ENCODE data around the gene PTK7. TPM values are rescaled to one million over a fixed set of nuclear protein-coding genes. Genes with fewer than 3 reads are reported as not detected.

The PTK7 gene
- total RNA-seq, 1 experiment from 2014 or later, result 165 TPM

DNA sequence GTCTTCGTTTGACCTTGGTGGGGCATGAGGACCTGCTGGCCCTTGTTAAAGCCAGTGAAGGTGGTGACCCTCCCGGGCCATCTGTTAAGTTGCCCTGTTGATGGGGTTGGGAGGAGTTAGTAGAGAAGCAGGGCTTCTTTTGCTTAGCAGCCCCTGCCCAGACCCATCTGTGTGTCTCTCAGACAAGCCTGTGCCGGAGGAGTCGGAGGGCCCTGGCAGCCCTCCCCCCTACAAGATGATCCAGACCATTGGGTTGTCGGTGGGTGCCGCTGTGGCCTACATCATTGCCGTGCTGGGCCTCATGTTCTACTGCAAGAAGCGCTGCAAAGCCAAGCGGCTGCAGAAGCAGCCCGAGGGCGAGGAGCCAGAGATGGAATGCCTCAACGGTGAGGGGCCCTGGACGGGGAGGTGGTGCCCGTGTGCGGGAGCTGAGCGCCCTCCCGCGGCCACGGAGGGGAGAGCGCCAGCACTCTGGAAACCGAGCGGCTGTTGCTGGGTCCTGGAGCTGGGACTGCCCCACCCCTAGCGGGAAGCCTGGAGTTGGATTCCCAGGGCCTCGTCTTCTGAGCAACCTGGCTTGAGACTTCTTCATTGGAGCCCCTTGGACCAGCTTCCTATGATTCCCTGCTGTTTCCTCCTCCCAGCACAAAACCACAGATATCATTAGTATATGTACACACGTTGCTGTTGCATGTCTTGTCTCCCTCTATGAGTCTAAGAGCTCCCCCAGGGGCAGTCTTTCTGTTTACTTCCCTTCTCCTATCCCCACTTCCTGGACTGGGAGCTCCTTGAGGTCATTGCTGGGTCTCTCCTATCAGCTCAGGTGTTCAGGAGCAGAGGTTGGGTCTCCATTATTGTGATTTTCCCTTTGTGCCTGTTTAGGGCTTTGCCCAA, 67.4 kb downstream of the PTK7 start (continued):
- TF ChIP-seq, protein P1, sequence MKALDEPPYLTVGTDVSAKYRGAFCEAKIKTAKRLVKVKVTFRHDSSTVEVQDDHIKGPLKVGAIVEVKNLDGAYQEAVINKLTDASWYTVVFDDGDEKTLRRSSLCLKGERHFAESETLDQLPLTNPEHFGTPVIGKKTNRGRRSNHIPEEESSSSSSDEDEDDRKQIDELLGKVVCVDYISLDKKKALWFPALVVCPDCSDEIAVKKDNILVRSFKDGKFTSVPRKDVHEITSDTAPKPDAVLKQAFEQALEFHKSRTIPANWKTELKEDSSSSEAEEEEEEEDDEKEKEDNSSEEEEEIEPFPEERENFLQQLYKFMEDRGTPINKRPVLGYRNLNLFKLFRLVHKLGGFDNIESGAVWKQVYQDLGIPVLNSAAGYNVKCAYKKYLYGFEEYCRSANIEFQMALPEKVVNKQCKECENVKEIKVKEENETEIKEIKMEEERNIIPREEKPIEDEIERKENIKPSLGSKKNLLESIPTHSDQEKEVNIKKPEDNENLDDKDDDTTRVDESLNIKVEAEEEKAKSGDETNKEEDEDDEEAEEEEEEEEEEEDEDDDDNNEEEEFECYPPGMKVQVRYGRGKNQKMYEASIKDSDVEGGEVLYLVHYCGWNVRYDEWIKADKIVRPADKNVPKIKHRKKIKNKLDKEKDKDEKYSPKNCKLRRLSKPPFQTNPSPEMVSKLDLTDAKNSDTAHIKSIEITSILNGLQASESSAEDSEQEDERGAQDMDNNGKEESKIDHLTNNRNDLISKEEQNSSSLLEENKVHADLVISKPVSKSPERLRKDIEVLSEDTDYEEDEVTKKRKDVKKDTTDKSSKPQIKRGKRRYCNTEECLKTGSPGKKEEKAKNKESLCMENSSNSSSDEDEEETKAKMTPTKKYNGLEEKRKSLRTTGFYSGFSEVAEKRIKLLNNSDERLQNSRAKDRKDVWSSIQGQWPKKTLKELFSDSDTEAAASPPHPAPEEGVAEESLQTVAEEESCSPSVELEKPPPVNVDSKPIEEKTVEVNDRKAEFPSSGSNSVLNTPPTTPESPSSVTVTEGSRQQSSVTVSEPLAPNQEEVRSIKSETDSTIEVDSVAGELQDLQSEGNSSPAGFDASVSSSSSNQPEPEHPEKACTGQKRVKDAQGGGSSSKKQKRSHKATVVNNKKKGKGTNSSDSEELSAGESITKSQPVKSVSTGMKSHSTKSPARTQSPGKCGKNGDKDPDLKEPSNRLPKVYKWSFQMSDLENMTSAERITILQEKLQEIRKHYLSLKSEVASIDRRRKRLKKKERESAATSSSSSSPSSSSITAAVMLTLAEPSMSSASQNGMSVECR (CRISPR knock-in tag; IDR thresholded peaks at IDR 0.05; ENCODE audit: borderline replicate concordance), result peak; percentile 61; the same call in 1 of the 2 replicates

GRCh38 chr6:43144879-43145278, 68.8 kb downstream of the PTK7 start:
- Mint-ChIP-seq H3K27me3 (ENCODE audit: low read depth) (no peaks in the 10 kb centered on the region; the same call in 1 of the 2 replicates), H3K4me1 (peaks cover 10% of the 10 kb centered on the region), H3K27ac (no peak overlapping the region), H3K36me3 (peaks cover 16% of the 10 kb centered on the region), H3K9me3 (no peaks in the 10 kb centered on the region), H3K4me3 (no peak overlapping the region)
- ATAC-seq (no peak), DNase-seq (ENCODE audit: low spot score) (no peak)
- ChIA-PET CTCF (interaction anchor here (1.5 kb wide), 1 partner anchor 62 kb away, joined by 13 read pairs; no protein-coding TSS in a partner anchor), POLR2A (no interaction called here)
- TF ChIP-seq, protein P1 (CRISPR knock-in tag; IDR thresholded peaks at IDR 0.05; ENCODE audit: borderline replicate concordance), result no peak
- TF ChIP-seq ZNF317 (CRISPR knock-in tag; IDR thresholded peaks at IDR 0.05; ENCODE audit: borderline replicate concordance, low read depth) (no peak), GRHL2 (CRISPR knock-in tag; IDR thresholded peaks at IDR 0.05; ENCODE audit: insufficient replicate concordance, severe bottlenecking) (no peak), PRDM15 (CRISPR knock-in tag; IDR thresholded peaks at IDR 0.05) (no peak), NFYB (CRISPR knock-in tag; conservative IDR thresholded peaks at IDR 0.05; ENCODE audit: low read depth) (no peak), ZSCAN18 (CRISPR knock-in tag; IDR thresholded peaks at IDR 0.05) (no peak)

All from WTC11 (cell line).